Measurements from ENCODE around the gene NDUFC2.

GRCh38 chr11:78110830-78111229, 31.2 kb upstream of the NDUFC2 start:
- TF ChIP-seq POLR2A (IDR thresholded peaks at IDR 0.05) (no peak), CTCF (IDR thresholded peaks at IDR 0.05) (no peak)
